ENCODE data around the gene PIK3C2G. TPM values are rescaled to one million over a fixed set of nuclear protein-coding genes. Genes with fewer than 3 reads are reported as not detected.
A peak's percentile ranks its signal among the peaks of the same experiment; 100 is the strongest.

PIK3C2G gene
- polyA plus RNA-seq, 1 donor (not counting 4 experiments of a cell fraction or from before 2014, with no cell fraction given) = 3.7 TPM

GRCh38 chr12:18551701-18552100, 290.4 kb downstream of the PIK3C2G start:
- no peak overlapping the region for H3K4me3 ChIP-seq (ENCODE audit: control insufficient read depth in 2 of 3, extremely low read depth in 1 of 3, insufficient read depth in 2 of 3, low read depth in 1 of 3, low read length in 3 of 3)
- no peak overlapping the region for H3K27ac ChIP-seq (ENCODE audit: control insufficient read depth, insufficient read depth, low read length)
- H2AFZ ChIP-seq (ENCODE audit: control insufficient read depth, low read length) = no peak overlapping the region
- no peaks in the 10 kb centered on the region for H3K79me2 ChIP-seq (ENCODE audit: control insufficient read depth, insufficient read depth, low read length)
- H3K9ac ChIP-seq (ENCODE audit: control insufficient read depth, extremely low read depth, insufficient read depth, low read length) = no peak overlapping the region
- no peaks in the 10 kb centered on the region for H3K4me1 ChIP-seq (ENCODE audit: control insufficient read depth, extremely low read depth, insufficient read depth, low read length)
- TF ChIP-seq EZH2 (IDR thresholded peaks at IDR 0.05; ENCODE audit: low read length) (no peak), CTCF (optimal IDR thresholded peaks at IDR 0.05 in 1 of 3, IDR thresholded peaks at IDR 0.05 in 1 of 3, conservative IDR thresholded peaks at IDR 0.05 in 1 of 3; ENCODE audit: extremely low read depth in 1 of 3, insufficient read depth in 2 of 3, low read length in 3 of 3) (no peak)
- no peak overlapping the region for H3K4me2 ChIP-seq (ENCODE audit: control insufficient read depth, extremely low read depth, insufficient read depth, low read depth, low read length)
- no peaks in the 10 kb centered on the region for H3K9me3 ChIP-seq (ENCODE audit: control insufficient read depth, low read depth, low read length)
- no peaks in the 10 kb centered on the region for H4K20me1 ChIP-seq (ENCODE audit: control insufficient read depth, extremely low read depth, insufficient read depth, low read length)
- no peaks in the 10 kb centered on the region for H3K36me3 ChIP-seq (ENCODE audit: control insufficient read depth in 2 of 2, extremely low read depth in 1 of 2, insufficient read depth in 2 of 2, low read length in 2 of 2)
- dilution Hi-C loops (cut with MboI; ENCODE audit: extremely low pct_ligation_motif_present, low sequenced_read_pairs) = no loop called here
- FAIRE-seq (peak; percentile 39), DNase-seq (ENCODE audit: low read depth, low spot score) (no peak)
- H3K9me1 ChIP-seq (ENCODE audit: control insufficient read depth, extremely low read depth, insufficient read depth, low read length) = no peaks in the 10 kb centered on the region
- no peaks in the 10 kb centered on the region for H3K27me3 ChIP-seq (ENCODE audit: control insufficient read depth, extremely low read depth, insufficient read depth, low read length)

GRCh38 chr12:18552829-18553228, 291.5 kb downstream of the PIK3C2G start:
- DNase-seq (ENCODE audit: low read depth, low spot score) = no peak
- FAIRE-seq = no peak

More at GRCh38 chr12:18552829-18553228, 291.5 kb downstream of the PIK3C2G start:
- Histone ChIP-seq H3K9me1 (ENCODE audit: control insufficient read depth, extremely low read depth, insufficient read depth, low read length) (no peaks in the 10 kb centered on the region), H3K9ac (ENCODE audit: control insufficient read depth, extremely low read depth, insufficient read depth, low read length) (no peak overlapping the region), H3K27me3 (ENCODE audit: control insufficient read depth, extremely low read depth, insufficient read depth, low read length) (no peaks in the 10 kb centered on the region), H3K4me1 (ENCODE audit: control insufficient read depth, extremely low read depth, insufficient read depth, low read length) (no peaks in the 10 kb centered on the region), H4K20me1 (ENCODE audit: control insufficient read depth, extremely low read depth, insufficient read depth, low read length) (no peaks in the 10 kb centered on the region), H3K4me3 (ENCODE audit: control insufficient read depth in 2 of 3, extremely low read depth in 1 of 3, insufficient read depth in 2 of 3, low read depth in 1 of 3, low read length in 3 of 3) (no peak overlapping the region), H2AFZ (ENCODE audit: control insufficient read depth, low read length) (no peak overlapping the region), H3K27ac (ENCODE audit: control insufficient read depth, insufficient read depth, low read length) (no peak overlapping the region), H3K79me2 (ENCODE audit: control insufficient read depth, insufficient read depth, low read length) (no peaks in the 10 kb centered on the region), H3K9me3 (ENCODE audit: control insufficient read depth, low read depth, low read length) (no peaks in the 10 kb centered on the region), H3K36me3 (ENCODE audit: control insufficient read depth in 2 of 2, extremely low read depth in 1 of 2, insufficient read depth in 2 of 2, low read length in 2 of 2) (no peaks in the 10 kb centered on the region), H3K4me2 (ENCODE audit: control insufficient read depth, extremely low read depth, insufficient read depth, low read depth, low read length) (no peak overlapping the region)
- dilution Hi-C loops (cut with MboI; ENCODE audit: extremely low pct_ligation_motif_present, low sequenced_read_pairs) = no loop called here
- TF ChIP-seq EZH2 (IDR thresholded peaks at IDR 0.05; ENCODE audit: low read length) = no peak
- TF ChIP-seq CTCF (optimal IDR thresholded peaks at IDR 0.05 in 1 of 3, IDR thresholded peaks at IDR 0.05 in 1 of 3, conservative IDR thresholded peaks at IDR 0.05 in 1 of 3; ENCODE audit: extremely low read depth in 1 of 3, insufficient read depth in 2 of 3, low read length in 3 of 3) = peak in 2 of 3 experiments; percentile 6 to 40

Measured in keratinocyte (primary cell).